Ectodermal cell (in vitro differentiated cells): Measurements from ENCODE around the gene BDKRB2. TPM values are rescaled to one million over a fixed set of nuclear protein-coding genes. Genes with fewer than 3 reads are reported as not detected.
A peak's percentile ranks its signal among the peaks of the same experiment; 100 is the strongest.

ENCODE experiments used
- H3K27ac ChIP-seq: 2 replicates; pipeline ENCODE4 v1.7.0; 2013; ENCODE audit warnings: mild to moderate bottlenecking, low read depth, low read length; ENCODE audit not compliant: insufficient read depth, poor library complexity, severe bottlenecking
- H3K27me3 ChIP-seq: 2 replicates; pipeline ENCODE4 v1.7.0; 2013; ENCODE audit warnings: mild to moderate bottlenecking, low read length; ENCODE audit not compliant: insufficient read depth, control insufficient read depth, poor library complexity, severe bottlenecking
- H3K36me3 ChIP-seq: one replicate; pipeline ENCODE4 v1.7.0; 2013; ENCODE audit warnings: low read length; ENCODE audit not compliant: control insufficient read depth, insufficient read depth
- H3K4me1 ChIP-seq: one replicate; pipeline ENCODE4 v1.7.0; 2013; ENCODE audit warnings: low read length; ENCODE audit not compliant: control insufficient read depth, insufficient read depth
- H3K4me3 ChIP-seq: 2 replicates; pipeline ENCODE4 v1.7.0; 2013; ENCODE audit warnings: low read depth, low read length, control low read depth; ENCODE audit not compliant: insufficient read depth
- H3K9me3 ChIP-seq: 2 replicates; pipeline ENCODE4 v1.7.0; 2013; ENCODE audit warnings: mild to moderate bottlenecking, low read length, moderate library complexity; ENCODE audit not compliant: control insufficient read depth
- WGBS, 2 experiments: methylation state at CpG; one replicate each; pipeline ENCODE4 v1.1.7; 2013; ENCODE audit warnings: missing lambda C conversion rate in 2 of 2; 5-methylcytosine and 5-hydroxymethylcytosine counted together
- polyA plus RNA-seq, 4 experiments: library from polyadenylated mRNA; stranded (reverse); fragments of 50-300 nt; gene quantifications; one replicate each; pipeline ENCODE4 v1.2.3, GENCODE V29; 2013

BDKRB2 gene
- polyA plus RNA-seq (2013, experiment 1 of 4), result 0.59 TPM
- polyA plus RNA-seq (2013, experiment 2 of 4), result 0.84 TPM
- 0.59 TPM for polyA plus RNA-seq (2013, experiment 3 of 4)
- 0.57 TPM for polyA plus RNA-seq (2013, experiment 4 of 4)

- H3K4me1 ChIP-seq, result peaks cover 4% of the 10 kb centered on the region
- no peaks in the 10 kb centered on the region for H3K36me3 ChIP-seq
- H3K27ac ChIP-seq, result no peak within 1 kb of the TSS
- H3K27me3 ChIP-seq, result peaks cover 9% of the 10 kb centered on the region
- H3K9me3 ChIP-seq, result no peaks in the 10 kb centered on the region
- H3K4me3 ChIP-seq, result peak within 1 kb of the TSS; percentile 42
- 27 to 29% methylated on average over 39 to 40 of the region's 41 CpGs for WGBS, 2 experiments
Measured at GRCh38 chr14:96204151-96205058, at the start of gene BDKRB2. Gene BDKRB2 (plus strand): TSS chr14:96204839. CDS start chr14:96237108, 32,269 bp downstream.

GRCh38 chr14:96154900-96155299, 49.7 kb upstream of the BDKRB2 start:
- Histone ChIP-seq H3K27ac (no peak overlapping the region), H3K4me3 (no peak overlapping the region), H3K27me3 (no peaks in the 10 kb centered on the region), H3K9me3 (no peaks in the 10 kb centered on the region), H3K36me3 (no peaks in the 10 kb centered on the region), H3K4me1 (no peaks in the 10 kb centered on the region)
- WGBS, 2 experiments, result 99 to 100% methylated on average over 2 of the region's 2 CpGs

- Histone ChIP-seq H3K27me3 (no peaks in the 10 kb centered on the region), H3K4me3 (no peak overlapping the region), H3K4me1 (no peaks in the 10 kb centered on the region), H3K36me3 (no peaks in the 10 kb centered on the region), H3K9me3 (no peaks in the 10 kb centered on the region), H3K27ac (no peak overlapping the region)
- 93 to 94% methylated on average over 7 of the region's 7 CpGs for WGBS, 2 experiments
Measured at GRCh38 chr14:96156804-96157760, 47.6 kb upstream of the BDKRB2 start.

GRCh38 chr14:96158735-96159134, 45.9 kb upstream of the BDKRB2 start:
- 92 to 94% methylated on average over 7 of the region's 7 CpGs for WGBS, 2 experiments
- H3K27ac ChIP-seq, result no peak overlapping the region
- H3K9me3 ChIP-seq, result no peaks in the 10 kb centered on the region
- H3K36me3 ChIP-seq, result no peaks in the 10 kb centered on the region
- no peak overlapping the region for H3K4me3 ChIP-seq
- H3K27me3 ChIP-seq, result no peaks in the 10 kb centered on the region
- H3K4me1 ChIP-seq, result no peaks in the 10 kb centered on the region

GRCh38 chr14:96160076-96160912, 44.3 kb upstream of the BDKRB2 start:
- no peaks in the 10 kb centered on the region for H3K9me3 ChIP-seq
- no peak overlapping the region for H3K4me3 ChIP-seq
- no peaks in the 10 kb centered on the region for H3K36me3 ChIP-seq
- H3K27me3 ChIP-seq, result no peaks in the 10 kb centered on the region
- 94 to 96% methylated on average over 8 of the region's 8 CpGs for WGBS, 2 experiments
- no peak overlapping the region for H3K27ac ChIP-seq
- no peaks in the 10 kb centered on the region for H3K4me1 ChIP-seq

- 93% methylated on average over 4 of the region's 4 CpGs for WGBS, 2 experiments
- no peaks in the 10 kb centered on the region for H3K36me3 ChIP-seq
- H3K4me1 ChIP-seq, result no peaks in the 10 kb centered on the region
- no peak overlapping the region for H3K4me3 ChIP-seq
- no peaks in the 10 kb centered on the region for H3K9me3 ChIP-seq
- no peak overlapping the region for H3K27ac ChIP-seq
- no peaks in the 10 kb centered on the region for H3K27me3 ChIP-seq
Measured at GRCh38 chr14:96160913-96161310, 43.7 kb upstream of the BDKRB2 start.

GRCh38 chr14:96161636-96162035, 43.0 kb upstream of the BDKRB2 start:
- WGBS, 2 experiments, result 90 to 93% methylated on average over 2 of the region's 2 CpGs
- Histone ChIP-seq H3K27ac (no peak overlapping the region), H3K4me1 (no peaks in the 10 kb centered on the region), H3K36me3 (no peaks in the 10 kb centered on the region), H3K9me3 (no peaks in the 10 kb centered on the region), H3K4me3 (no peak overlapping the region), H3K27me3 (no peaks in the 10 kb centered on the region)

GRCh38 chr14:96162265-96162664, 42.4 kb upstream of the BDKRB2 start:
- Histone ChIP-seq H3K27me3 (no peaks in the 10 kb centered on the region), H3K4me1 (no peaks in the 10 kb centered on the region), H3K4me3 (no peak overlapping the region), H3K27ac (no peak overlapping the region), H3K9me3 (no peaks in the 10 kb centered on the region), H3K36me3 (no peaks in the 10 kb centered on the region)
- WGBS, 2 experiments, result 95 to 96% methylated on average over 6 of the region's 6 CpGs

GRCh38 chr14:96162741-96163140, 41.9 kb upstream of the BDKRB2 start:
- 92 to 96% methylated on average over 4 of the region's 4 CpGs for WGBS, 2 experiments
- Histone ChIP-seq H3K9me3 (no peaks in the 10 kb centered on the region), H3K4me3 (no peak overlapping the region), H3K27me3 (no peaks in the 10 kb centered on the region), H3K4me1 (no peaks in the 10 kb centered on the region), H3K36me3 (no peaks in the 10 kb centered on the region), H3K27ac (no peak overlapping the region)
